ENCODE data around the gene PCGF1. TPM values are rescaled to one million over a fixed set of nuclear protein-coding genes. Genes with fewer than 3 reads are reported as not detected.

The PCGF1 gene
- total and polyA plus RNA-seq, 7 experiments from 2014 or later = 9.0 to 37.0 (median 26.5) TPM

DNA sequence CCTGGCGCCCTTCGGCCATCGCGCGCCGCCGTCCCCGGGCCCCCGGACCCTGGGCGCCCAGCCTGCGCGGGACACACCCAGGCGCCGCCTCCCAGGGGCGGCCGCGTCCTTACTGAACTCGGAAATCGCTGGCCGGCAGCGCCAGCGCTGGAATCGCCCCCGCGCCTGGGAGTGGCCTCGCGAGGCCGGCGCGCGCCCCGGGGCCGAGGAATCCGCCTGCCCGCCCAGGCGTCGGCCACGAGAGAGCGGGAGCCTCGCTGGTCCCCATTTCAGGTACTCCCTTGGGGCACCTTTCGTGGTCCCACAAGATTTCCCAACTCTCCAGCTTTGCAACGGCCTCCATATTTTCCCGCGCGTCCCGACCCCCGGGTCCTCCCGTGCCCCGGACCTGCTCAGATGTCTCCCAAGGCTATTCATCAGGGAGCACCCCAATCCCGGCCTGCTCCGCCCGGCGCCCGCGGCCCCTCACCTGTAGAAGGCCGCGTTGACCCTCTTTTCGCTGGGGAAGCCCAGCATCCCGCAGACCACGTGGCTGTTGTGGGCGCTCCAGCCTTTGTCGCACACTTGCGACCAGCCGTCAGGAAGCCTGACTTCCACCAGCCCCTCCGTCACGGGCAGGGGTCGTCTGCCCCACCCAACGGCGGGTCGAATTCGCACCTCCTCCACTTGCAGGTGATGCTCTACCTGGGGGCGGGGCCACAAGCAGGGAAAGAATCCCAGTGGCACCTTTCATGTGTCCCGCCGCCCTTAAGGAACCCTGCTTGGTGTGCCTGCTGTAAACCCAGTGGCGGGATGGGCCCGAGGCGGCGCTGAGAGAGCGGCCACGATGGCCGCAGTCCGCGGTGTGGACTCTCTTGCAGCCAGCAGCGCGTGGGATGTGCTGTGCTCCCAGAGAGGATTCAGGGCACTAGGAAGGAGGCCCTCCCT lies 41.7 kb upstream of the PCGF1 start:
- no peaks in the 10 kb centered on the region for H3K36me3 ChIP-seq (ENCODE audit: control insufficient read depth in 2 of 3, insufficient read depth in 3 of 3, low read length in 3 of 3)
- Mint-ChIP-seq H3K27me3 (peaks cover 43 to 60% (median 54%) of the 10 kb centered on the region in 5 donors), H3K27ac (peak overlapping the region in 1 of 9 donors; percentile 85), H3K9me3 (no peaks in the 10 kb centered on the region), H3K4me3 (peak overlapping the region; percentile 28 to 84 (median 59)), H3K36me3 (peaks cover 0 to 6% (median 0%) of the 10 kb centered on the region in 5 donors), H3K4me1 (peaks cover 12 to 25% (median 14%) of the 10 kb centered on the region in 7 donors)
- H3K27ac ChIP-seq (ENCODE audit: low read depth, low read length) = no peak overlapping the region
- H3K27me3 ChIP-seq (ENCODE audit: control insufficient read depth in 2 of 2, insufficient read depth in 2 of 2, low read length in 2 of 2) = peaks cover 6 to 19% of the 10 kb centered on the region in 2 donors
- peaks cover 3 to 15% of the 10 kb centered on the region in 2 donors for H3K4me1 ChIP-seq (ENCODE audit: control insufficient read depth in 2 of 2, insufficient read depth in 2 of 2, low read length in 2 of 2)
- ATAC-seq (peak; percentile 56), DNase-seq (peak in 1 of 9 donors; percentile 68)
- CTCF ChIA-PET = no interaction called here
- peak overlapping the region; percentile 39 for H3K4me3 ChIP-seq (ENCODE audit: low read length)
- POLR2A ChIA-PET = no interaction called here
- no peaks in the 10 kb centered on the region for H3K9me3 ChIP-seq (ENCODE audit: control insufficient read depth in 2 of 3, low read length in 3 of 3)
- intact Hi-C loops (cut with micrococcal nuclease) = no loop called here

GRCh38 chr2:74548285-74548899 lies 40.9 kb upstream of the PCGF1 start:
- peaks cover 11 to 21% (median 14%) of the 10 kb centered on the region in 7 donors for H3K4me1 Mint-ChIP-seq

DNA sequence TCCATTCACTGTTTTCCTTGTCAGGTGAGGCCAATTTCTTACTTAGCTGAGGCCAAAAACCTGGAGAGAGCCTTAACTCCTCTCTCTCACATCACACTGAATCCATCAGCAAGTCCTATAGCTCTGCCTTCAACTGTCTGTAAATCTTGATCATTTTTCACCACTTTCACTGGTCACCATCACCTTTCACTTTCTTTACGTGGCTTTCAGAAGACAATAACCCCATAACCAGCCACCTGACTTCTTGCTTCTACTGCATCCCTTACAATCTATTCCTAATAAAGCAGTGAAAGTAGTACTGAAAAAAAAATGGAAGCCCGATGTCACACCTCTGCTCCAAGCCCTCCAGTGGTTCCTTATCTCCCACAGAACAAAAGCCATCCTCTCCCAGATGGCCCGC lies 38.5 kb upstream of the PCGF1 start:
- intact Hi-C loops (cut with micrococcal nuclease) = no loop called here
- no peak for ATAC-seq

More at GRCh38 chr2:74548285-74548899, 40.9 kb upstream of the PCGF1 start:
- intact Hi-C loops (cut with micrococcal nuclease) = no loop called here
- DNase-seq (no peak), ATAC-seq (no peak)
- H3K36me3 ChIP-seq (ENCODE audit: control insufficient read depth in 2 of 3, insufficient read depth in 3 of 3, low read length in 3 of 3) = no peaks in the 10 kb centered on the region
- POLR2A ChIA-PET = no interaction called here
- Mint-ChIP-seq H3K9me3 (no peaks in the 10 kb centered on the region), H3K27me3 (peaks cover 43 to 62% (median 56%) of the 10 kb centered on the region in 5 donors), H3K36me3 (peaks cover 0 to 6% (median 0%) of the 10 kb centered on the region in 5 donors), H3K27ac (peak overlapping the region in 1 of 9 donors; percentile 60), H3K4me3 (peak overlapping the region; percentile 61 to 84 (median 78))
- H3K27ac ChIP-seq (ENCODE audit: low read depth, low read length) = no peak overlapping the region
- H3K9me3 ChIP-seq (ENCODE audit: control insufficient read depth in 2 of 3, low read length in 3 of 3) = no peaks in the 10 kb centered on the region
- CTCF ChIA-PET = no interaction called here
- H3K4me3 ChIP-seq (ENCODE audit: low read length) = peak overlapping the region; percentile 39
- peaks cover 6 to 19% of the 10 kb centered on the region in 2 donors for H3K27me3 ChIP-seq (ENCODE audit: control insufficient read depth in 2 of 2, insufficient read depth in 2 of 2, low read length in 2 of 2)
- H3K4me1 ChIP-seq (ENCODE audit: control insufficient read depth in 2 of 2, insufficient read depth in 2 of 2, low read length in 2 of 2) = peaks cover 0 to 13% of the 10 kb centered on the region in 2 donors

DNA sequence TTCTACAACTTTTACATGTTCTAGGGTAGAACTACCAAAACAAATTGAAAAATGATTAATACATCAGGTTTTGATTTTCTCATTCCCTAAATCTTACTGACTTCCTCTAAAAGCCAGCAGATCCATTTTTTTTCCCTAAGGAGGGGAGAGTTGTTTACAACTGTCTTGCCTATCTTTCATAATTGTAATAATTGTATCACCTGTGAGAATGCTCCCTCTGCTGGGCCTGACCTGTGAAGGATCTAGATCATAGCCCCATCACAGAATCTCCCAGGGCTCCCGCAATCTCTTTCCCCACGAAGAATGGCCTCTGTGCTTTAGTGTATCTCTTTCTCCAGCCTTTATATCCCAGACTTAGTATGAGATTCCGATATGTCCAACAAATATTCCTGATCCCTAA lies 37.1 kb upstream of the PCGF1 start:
- H3K27me3 Mint-ChIP-seq = peaks cover 39 to 62% (median 52%) of the 10 kb centered on the region in 5 donors
- ChIA-PET CTCF (interaction anchor here (1.0 kb wide), 1 partner anchor 9 kb away, joined by 6 read pairs; no protein-coding TSS in a partner anchor), POLR2A (interaction anchor here (0.6 kb wide), 1 partner anchor 82 kb away, joined by 3 read pairs; no protein-coding TSS in a partner anchor)
- peaks cover 5 to 11% (median 9%) of the 10 kb centered on the region in 7 donors for H3K4me1 Mint-ChIP-seq
- peaks cover 0 to 12% of the 10 kb centered on the region in 2 donors for H3K4me1 ChIP-seq (ENCODE audit: control insufficient read depth in 2 of 2, insufficient read depth in 2 of 2, low read length in 2 of 2)
- H3K9me3 Mint-ChIP-seq = no peaks in the 10 kb centered on the region
- no peak overlapping the region for H3K4me3 ChIP-seq (ENCODE audit: low read length)
- no peaks in the 10 kb centered on the region for H3K9me3 ChIP-seq (ENCODE audit: control insufficient read depth in 2 of 3, low read length in 3 of 3)
- H3K27ac ChIP-seq (ENCODE audit: low read depth, low read length) = no peak overlapping the region
- peak in 1 of 9 donors; percentile 14 for DNase-seq
- no peak overlapping the region for H3K4me3 Mint-ChIP-seq
- H3K27me3 ChIP-seq (ENCODE audit: control insufficient read depth in 2 of 2, insufficient read depth in 2 of 2, low read length in 2 of 2) = peaks cover 9 to 18% of the 10 kb centered on the region in 2 donors
- no peaks in the 10 kb centered on the region for H3K36me3 ChIP-seq (ENCODE audit: control insufficient read depth in 2 of 3, insufficient read depth in 3 of 3, low read length in 3 of 3)
- no peak overlapping the region for H3K27ac Mint-ChIP-seq
- intact Hi-C loops (cut with micrococcal nuclease) = loop anchor here in 1 of 2 donors (1.0 kb wide), 1 partner anchor 61 kb away; the partner anchor contains the start of gene TTC31
- H3K36me3 Mint-ChIP-seq = peaks cover 0 to 6% (median 0%) of the 10 kb centered on the region in 5 donors
- ATAC-seq = no peak

More for the DNA sequence above, 38.5 kb upstream of the PCGF1 start:
- H3K9me3 Mint-ChIP-seq = no peaks in the 10 kb centered on the region
- Histone ChIP-seq H3K4me1 (ENCODE audit: control insufficient read depth in 2 of 2, insufficient read depth in 2 of 2, low read length in 2 of 2) (peaks cover 0 to 13% of the 10 kb centered on the region in 2 donors), H3K27me3 (ENCODE audit: control insufficient read depth in 2 of 2, insufficient read depth in 2 of 2, low read length in 2 of 2) (peaks cover 6 to 20% of the 10 kb centered on the region in 2 donors), H3K27ac (ENCODE audit: low read depth, low read length) (no peak overlapping the region), H3K4me3 (ENCODE audit: low read length) (no peak overlapping the region), H3K9me3 (ENCODE audit: control insufficient read depth in 2 of 3, low read length in 3 of 3) (no peaks in the 10 kb centered on the region), H3K36me3 (ENCODE audit: control insufficient read depth in 2 of 3, insufficient read depth in 3 of 3, low read length in 3 of 3) (no peaks in the 10 kb centered on the region)
- ChIA-PET POLR2A (no interaction called here), CTCF (no interaction called here)
- no peak overlapping the region for H3K27ac Mint-ChIP-seq
- peaks cover 5 to 12% (median 12%) of the 10 kb centered on the region in 7 donors for H3K4me1 Mint-ChIP-seq
- H3K27me3 Mint-ChIP-seq = peaks cover 45 to 65% (median 63%) of the 10 kb centered on the region in 5 donors
- H3K36me3 Mint-ChIP-seq = peaks cover 0 to 6% (median 0%) of the 10 kb centered on the region in 5 donors
- DNase-seq = no peak
- H3K4me3 Mint-ChIP-seq = no peak overlapping the region

- Mint-ChIP-seq H3K27me3 (peaks cover 46 to 55% (median 52%) of the 10 kb centered on the region in 5 donors), H3K36me3 (peaks cover 0 to under 1% (median 0%) of the 10 kb centered on the region in 5 donors), H3K4me3 (no peak overlapping the region), H3K27ac (no peak overlapping the region), H3K9me3 (no peaks in the 10 kb centered on the region), H3K4me1 (peaks cover 0 to 14% (median under 1%) of the 10 kb centered on the region in 7 donors)
- Histone ChIP-seq H3K4me1 (ENCODE audit: control insufficient read depth in 2 of 2, insufficient read depth in 2 of 2, low read length in 2 of 2) (no peaks in the 10 kb centered on the region), H3K27me3 (ENCODE audit: control insufficient read depth in 2 of 2, insufficient read depth in 2 of 2, low read length in 2 of 2) (peaks cover 5 to 10% of the 10 kb centered on the region in 2 donors), H3K9me3 (ENCODE audit: control insufficient read depth in 2 of 3, low read length in 3 of 3) (no peaks in the 10 kb centered on the region), H3K27ac (ENCODE audit: low read depth, low read length) (no peak overlapping the region), H3K36me3 (ENCODE audit: control insufficient read depth in 2 of 3, insufficient read depth in 3 of 3, low read length in 3 of 3) (no peaks in the 10 kb centered on the region), H3K4me3 (ENCODE audit: low read length) (no peak overlapping the region)
- POLR2A ChIA-PET = interaction anchor here (0.6 to 0.8 kb wide), 3 partner anchors 17 to 1131 kb away, joined by 3 to 5 read pairs (median 3); partner anchors contain the start of genes DQX1 and STAMBP
- ATAC-seq (no peak), DNase-seq (no peak)
- CTCF ChIA-PET = no interaction called here
- intact Hi-C loops (cut with micrococcal nuclease) = no loop called here
These were observed 35.5 kb upstream of the PCGF1 start for GRCh38 chr2:74542978-74543377.

- no peak for DNase-seq
- peaks cover 3 to 5% of the 10 kb centered on the region in 2 donors for H3K27me3 ChIP-seq (ENCODE audit: control insufficient read depth in 2 of 2, insufficient read depth in 2 of 2, low read length in 2 of 2)
- ChIA-PET CTCF (interaction anchor here (1.1 kb wide), 1 partner anchor 11 kb away, joined by 3 read pairs; no protein-coding TSS in a partner anchor), POLR2A (interaction anchor here (1.3 kb wide), 1 partner anchor 14 kb away, joined by 4 read pairs; the partner anchor contains the start of gene DQX1)
- H3K27ac ChIP-seq (ENCODE audit: low read depth, low read length) = no peak overlapping the region
- no peaks in the 10 kb centered on the region for H3K36me3 ChIP-seq (ENCODE audit: control insufficient read depth in 2 of 3, insufficient read depth in 3 of 3, low read length in 3 of 3)
- Mint-ChIP-seq H3K36me3 (no peaks in the 10 kb centered on the region), H3K4me1 (peaks cover 0 to 14% (median 0%) of the 10 kb centered on the region in 7 donors), H3K4me3 (no peak overlapping the region), H3K27me3 (peaks cover 34 to 44% (median 36%) of the 10 kb centered on the region in 5 donors), H3K27ac (no peak overlapping the region), H3K9me3 (no peaks in the 10 kb centered on the region)
- ATAC-seq = no peak
- intact Hi-C loops (cut with micrococcal nuclease) = no loop called here
- no peak overlapping the region for H3K4me3 ChIP-seq (ENCODE audit: low read length)
- no peaks in the 10 kb centered on the region for H3K9me3 ChIP-seq (ENCODE audit: control insufficient read depth in 2 of 3, low read length in 3 of 3)
- no peaks in the 10 kb centered on the region for H3K4me1 ChIP-seq (ENCODE audit: control insufficient read depth in 2 of 2, insufficient read depth in 2 of 2, low read length in 2 of 2)
These were observed 32.8 kb upstream of the PCGF1 start for GRCh38 chr2:74540291-74540690.

Measured in naive thymus-derived CD4-positive, alpha-beta T cell (primary cell).